Large intestine (tissue), 3 donors: ENCODE data around the gene BORCS6. TPM values are rescaled to one million over a fixed set of nuclear protein-coding genes. Genes with fewer than 3 reads are reported as not detected.
A peak's percentile ranks its signal among the peaks of the same experiment; 100 is the strongest.

Experiments
- DNase-seq, 2 donors: peaks; one replicate each; pipeline versions ENCODE4 v3.0.0 to v3.0.0-alpha.2; 2013
- H3K27ac ChIP-seq: one replicate; pipeline ENCODE4 v1.5.1; 2013; ENCODE audit warnings: low read length
- H3K27me3 ChIP-seq: 2 replicates; pipeline ENCODE4 v1.6.1; 2013; ENCODE audit warnings: low read length; ENCODE audit not compliant: control insufficient read depth, insufficient read depth
- H3K36me3 ChIP-seq: 2 replicates; pipeline ENCODE4 v1.6.1; 2013; ENCODE audit warnings: low read length; ENCODE audit not compliant: control insufficient read depth, insufficient read depth
- H3K4me1 ChIP-seq: one replicate; pipeline ENCODE4 v1.6.1; 2013; ENCODE audit warnings: low read length; ENCODE audit not compliant: control insufficient read depth, insufficient read depth
- H3K4me3 ChIP-seq: one replicate; pipeline ENCODE4 v1.5.1; 2013; ENCODE audit warnings: low read length
- H3K9me3 ChIP-seq: one replicate; pipeline ENCODE4 v1.6.1; 2013; ENCODE audit warnings: mild to moderate bottlenecking, low read depth, low read length, moderate library complexity; ENCODE audit not compliant: control insufficient read depth
- whole genome bisulfite sequencing: methylation state at CpG from one replicate; pipeline ENCODE4 v1.1.5; 2013; ENCODE audit warnings: low lambda C conversion rate; ENCODE audit not compliant: insufficient coverage; 5-methylcytosine and 5-hydroxymethylcytosine counted together
- polyA plus RNA-seq: library from polyadenylated mRNA; unstranded; fragments of 120-200 nt; gene quantifications from one replicate; pipeline ENCODE4 v1.2.1, GENCODE V29; 2013

The BORCS6 gene
- polyA plus RNA-seq, 1 donor = 6.3 TPM

GRCh38 chr17:8212312-8213180, 22.6 kb upstream of the BORCS6 start:
- no peaks in the 10 kb centered on the region for H3K9me3 ChIP-seq
- H3K27ac ChIP-seq = no peak overlapping the region
- no peaks in the 10 kb centered on the region for H3K4me1 ChIP-seq
- H3K4me3 ChIP-seq = no peak overlapping the region
- H3K36me3 ChIP-seq = no peaks in the 10 kb centered on the region
- no peak for DNase-seq
- WGBS = no CpG with 5 or more reads among the region's 14 CpGs
- no peaks in the 10 kb centered on the region for H3K27me3 ChIP-seq

GRCh38 chr17:8210761-8211458, 20.9 kb upstream of the BORCS6 start:
- Histone ChIP-seq H3K4me3 (peak overlapping the region; percentile 57), H3K9me3 (no peaks in the 10 kb centered on the region), H3K4me1 (no peaks in the 10 kb centered on the region), H3K27ac (peak overlapping the region; percentile 54), H3K27me3 (no peaks in the 10 kb centered on the region), H3K36me3 (peaks cover 2% of the 10 kb centered on the region)
- DNase-seq = peak in 1 of 2 donors; percentile 17
- 40% methylated on average over 3 of the region's 22 CpGs for WGBS

- peak; percentile 94 for DNase-seq
- Histone ChIP-seq H3K4me3 (peak within 1 kb of the TSS; percentile 57), H3K36me3 (peaks cover 2% of the 10 kb centered on the region), H3K27me3 (no peaks in the 10 kb centered on the region), H3K9me3 (no peaks in the 10 kb centered on the region), H3K4me1 (no peaks in the 10 kb centered on the region), H3K27ac (peak within 1 kb of the TSS; percentile 54)
- 0% methylated on average over 7 of the region's 46 CpGs for WGBS
These were observed 20.2 kb upstream of the BORCS6 start, which contains the start of gene AURKB for GRCh38 chr17:8209907-8210760. TSS of gene AURKB (minus strand) at chr17:8210575. CDS start at chr17:8210224, 351 bp downstream.

- Histone ChIP-seq H3K36me3 (peaks cover 4% of the 10 kb centered on the region), H3K4me3 (no peak overlapping the region), H3K9me3 (no peaks in the 10 kb centered on the region), H3K4me1 (no peaks in the 10 kb centered on the region), H3K27ac (no peak overlapping the region), H3K27me3 (no peaks in the 10 kb centered on the region)
- DNase-seq = no peak
- WGBS = no CpG with 5 or more reads among the region's 12 CpGs
These were observed 16.6 kb upstream of the BORCS6 start for GRCh38 chr17:8206536-8206935.

- Histone ChIP-seq H3K4me3 (no peak overlapping the region), H3K27me3 (no peaks in the 10 kb centered on the region), H3K27ac (no peak overlapping the region), H3K4me1 (no peaks in the 10 kb centered on the region), H3K9me3 (no peaks in the 10 kb centered on the region), H3K36me3 (peaks cover 4% of the 10 kb centered on the region)
- DNase-seq = no peak
- whole genome bisulfite sequencing = no CpG with 5 or more reads among the region's 19 CpGs
These were observed 15.0 kb upstream of the BORCS6 start for GRCh38 chr17:8204761-8205555.

GRCh38 chr17:8192070-8192815, 2.3 kb upstream of the BORCS6 start:
- WGBS = 0% methylated on average over 1 of the region's 12 CpGs
- DNase-seq = peak; percentile 91 to 95
- Histone ChIP-seq H3K4me3 (peak overlapping the region; percentile 34), H3K27me3 (no peaks in the 10 kb centered on the region), H3K36me3 (no peaks in the 10 kb centered on the region), H3K27ac (peak overlapping the region; percentile 79), H3K4me1 (peaks cover 31% of the 10 kb centered on the region), H3K9me3 (no peaks in the 10 kb centered on the region)

- Histone ChIP-seq H3K27ac (peak overlapping the region; percentile 72), H3K4me1 (peaks cover 31% of the 10 kb centered on the region), H3K27me3 (no peaks in the 10 kb centered on the region), H3K4me3 (peak overlapping the region; percentile 10), H3K9me3 (no peaks in the 10 kb centered on the region), H3K36me3 (no peaks in the 10 kb centered on the region)
- DNase-seq = no peak
- 60% methylated on average over 1 of the region's 6 CpGs for WGBS
These were observed 526 bp upstream of the BORCS6 start for GRCh38 chr17:8190506-8190905.

GRCh38 chr17:8189041-8189710, 804 bp downstream of the BORCS6 start:
- Histone ChIP-seq H3K4me3 (peak overlapping the region; percentile 82), H3K36me3 (no peaks in the 10 kb centered on the region), H3K9me3 (no peaks in the 10 kb centered on the region), H3K27me3 (no peaks in the 10 kb centered on the region), H3K27ac (peak overlapping the region; percentile 97), H3K4me1 (peaks cover 31% of the 10 kb centered on the region)
- WGBS = no CpG with 5 or more reads among the region's 67 CpGs
- no peak for DNase-seq
